HEK293T (cell line): ENCODE data around the gene MITF.

Experiments
- CTCF ChIA-PET: fragments of 350-600 bp; formaldehyde crosslinking; extraction: SDS; loops from one replicate; lab custom pipeline; 2021; ENCODE audit warnings: antibody characterized with exemption, inconsistent platforms; lab: Yijun Ruan, JAX
- POLR2A ChIA-PET: fragments of 350-600 bp; formaldehyde crosslinking; extraction: SDS; loops from one replicate; lab custom pipeline; 2020; ENCODE audit warnings: antibody characterized with exemption, inconsistent platforms; lab: Yijun Ruan, JAX
- DNase-seq: peaks from one replicate; pipeline ENCODE4 v3.0.0; 2012; ENCODE audit warnings: mixed read lengths; ENCODE audit errors: extremely low spot score
- ARNT ChIP-seq: fragments of 450-650 bp; IDR thresholded peaks from 2 replicates; pipeline ENCODE4 v1.6.1; 2017; ENCODE audit warnings: mild to moderate bottlenecking
- BHLHE40 ChIP-seq: fragments of 450-650 bp; IDR thresholded peaks from 2 replicates; pipeline ENCODE4 v1.6.1; 2016; ENCODE audit warnings: mild to moderate bottlenecking, moderate library complexity, borderline replicate concordance
- CTBP1 ChIP-seq: fragments of 450-650 bp; IDR thresholded peaks from 2 replicates; pipeline ENCODE4 v1.6.1; 2016; ENCODE audit warnings: borderline replicate concordance
- ELF4 ChIP-seq: fragments of 450-650 bp; IDR thresholded peaks from 2 replicates; pipeline ENCODE4 v1.6.1; 2017; ENCODE audit warnings: antibody characterized with exemption
- FOXA1 ChIP-seq: fragments of 450-650 bp; IDR thresholded peaks from 2 replicates; pipeline ENCODE4 v1.6.1; 2016; ENCODE audit warnings: mild to moderate bottlenecking
- FOXK2 ChIP-seq: fragments of 450-650 bp; IDR thresholded peaks from 2 replicates; pipeline ENCODE4 v1.6.1; 2016; ENCODE audit warnings: mild to moderate bottlenecking
- FOXM1 ChIP-seq: fragments of 450-650 bp; IDR thresholded peaks from 2 replicates; pipeline ENCODE4 v1.6.1; 2017; ENCODE audit warnings: mild to moderate bottlenecking, borderline replicate concordance
- HDGF ChIP-seq: fragments of 450-650 bp; IDR thresholded peaks from 2 replicates; pipeline ENCODE4 v1.6.1; 2017; ENCODE audit warnings: antibody characterized with exemption, borderline replicate concordance
- L3MBTL2 ChIP-seq: fragments of 450-650 bp; conservative IDR thresholded peaks from 2 replicates; pipeline ENCODE4 v1.6.1; 2016; ENCODE audit warnings: mild to moderate bottlenecking
- LEF1 ChIP-seq: fragments of 450-650 bp; IDR thresholded peaks from 2 replicates; pipeline ENCODE4 v1.6.1; 2017; ENCODE audit warnings: mild to moderate bottlenecking, borderline replicate concordance
- NFRKB ChIP-seq: fragments of 450-650 bp; IDR thresholded peaks from 2 replicates; pipeline ENCODE4 v1.6.1; 2016; ENCODE audit warnings: mild to moderate bottlenecking, moderate library complexity
- PKNOX1 ChIP-seq: fragments of 450-650 bp; IDR thresholded peaks from 2 replicates; pipeline ENCODE4 v1.6.1; 2016
- SP1 ChIP-seq: fragments of 450-650 bp; IDR thresholded peaks from 2 replicates; pipeline ENCODE4 v1.6.1; 2017
- SUZ12 ChIP-seq: fragments of 450-650 bp; IDR thresholded peaks from 2 replicates; pipeline ENCODE4 v1.6.1; 2016; ENCODE audit warnings: mild to moderate bottlenecking
- TARDBP ChIP-seq: fragments of 450-650 bp; IDR thresholded peaks from 2 replicates; pipeline ENCODE4 v1.6.1; 2016
- ZNF384 ChIP-seq: fragments of 450-650 bp; IDR thresholded peaks from 2 replicates; pipeline ENCODE4 v1.6.1; 2016

Gene MITF

GRCh38 chr3:69805491-69805890 is 66.2 kb downstream of the MITF start:
- no peak for DNase-seq
- CTCF ChIA-PET = no interaction called here
- POLR2A ChIA-PET = no interaction called here
- TF ChIP-seq NFRKB = no peak
- TF ChIP-seq ARNT = no peak
- no peak for TF ChIP-seq ELF4
- TF ChIP-seq PKNOX1 = no peak
- no peak for TF ChIP-seq HDGF
- no peak for TF ChIP-seq SP1
- TF ChIP-seq SUZ12 = no peak

GRCh38 chr3:69806735-69807438 is 67.6 kb downstream of the MITF start:
- no peak for DNase-seq
- ChIA-PET POLR2A (no interaction called here), CTCF (no interaction called here)
- TF ChIP-seq PKNOX1 (no peak), LEF1 (no peak)

GRCh38 chr3:69807674-69808073 is 68.4 kb downstream of the MITF start:
- TF ChIP-seq L3MBTL2 (no peak), LEF1 (no peak), BHLHE40 (no peak), FOXM1 (no peak), FOXK2 (no peak), NFRKB (no peak), ZNF384 (no peak), PKNOX1 (no peak), ARNT (no peak), TARDBP (no peak), CTBP1 (no peak)
- no peak for DNase-seq
- ChIA-PET CTCF (no interaction called here), POLR2A (no interaction called here)

GRCh38 chr3:69809076-69809835 is 70.0 kb downstream of the MITF start:
- TF ChIP-seq SP1 (no peak), SUZ12 (no peak), LEF1 (no peak), CTBP1 (no peak), HDGF (no peak), NFRKB (no peak), PKNOX1 (no peak), L3MBTL2 (no peak), ZNF384 (no peak), ARNT (no peak), TARDBP (no peak), FOXK2 (no peak), FOXM1 (no peak), FOXA1 (no peak), ELF4 (no peak), BHLHE40 (no peak)
- ChIA-PET POLR2A (no interaction called here), CTCF (no interaction called here)
- no peak for DNase-seq

- TF ChIP-seq TARDBP (no peak), FOXK2 (no peak), PKNOX1 (no peak), ARNT (no peak), LEF1 (no peak), SP1 (no peak), ZNF384 (no peak), HDGF (no peak), BHLHE40 (no peak), FOXA1 (no peak), ELF4 (no peak), CTBP1 (no peak), FOXM1 (no peak), L3MBTL2 (no peak)
- ChIA-PET CTCF (interaction anchor here (0.6 kb wide), 1 partner anchor 88 kb away, joined by 3 read pairs; no protein-coding TSS in a partner anchor), POLR2A (no interaction called here)
- DNase-seq = no peak
Measured at GRCh38 chr3:69811452-69812401, 72.5 kb downstream of the MITF start.
